A673 (cell line): Measurements from ENCODE around the gene GOT2. TPM values are rescaled to one million over a fixed set of nuclear protein-coding genes. Genes with fewer than 3 reads are reported as not detected.

ENCODE experiments used
- BruUV-seq: library from RNA; stranded (reverse); fragments of 400-500 nt; replicated peaks from 2 replicates; lab custom pipeline; 2021; lab: Mats Ljungman, UMichigan
- CTCF ChIA-PET: fragments of 300-600 bp; sonication (Branson Sonifier 250); formaldehyde crosslinking; loops from one replicate; lab custom pipeline; 2022; ENCODE audit warnings: antibody characterized with exemption; lab: Charles Lee
- POLR2A ChIA-PET: fragments of 300-600 bp; sonication (Branson Sonifier 250); formaldehyde crosslinking; loops from one replicate; lab custom pipeline; 2022; ENCODE audit warnings: antibody characterized with exemption; ENCODE audit not compliant: low non-redundant PET; lab: Charles Lee
- DNase-seq: peaks from one replicate; pipeline ENCODE4 v3.0.0-alpha.2; 2015; ENCODE audit warnings: low spot score
- H3K27ac ChIP-seq: fragments of 200-600 bp; sonication (generic); 2 replicates; pipeline ENCODE4 v1.5.1; 2016; ENCODE audit warnings: mixed run types, low read depth, mild to moderate bottlenecking, mixed read lengths, antibody characterized with exemption, low read length; ENCODE audit not compliant: poor library complexity, severe bottlenecking
- H3K27me3 ChIP-seq: fragments of 200-600 bp; sonication (generic); replicated peaks from 2 replicates; pipeline ENCODE4 v1.6.1; 2017; ENCODE audit warnings: mixed run types, low read depth, mild to moderate bottlenecking, mixed read lengths, antibody characterized with exemption, low read length; ENCODE audit not compliant: insufficient read depth, poor library complexity
- H3K36me3 ChIP-seq: fragments of 200-600 bp; sonication (generic); 2 replicates; pipeline ENCODE4 v1.6.1; 2016; ENCODE audit warnings: mixed run types, mild to moderate bottlenecking, mixed read lengths, antibody characterized with exemption, low read length; ENCODE audit not compliant: insufficient read depth, poor library complexity, severe bottlenecking
- H3K4me1 ChIP-seq: fragments of 200-600 bp; sonication (generic); 2 replicates; pipeline ENCODE4 v1.6.1; 2017; ENCODE audit warnings: mixed run types, mild to moderate bottlenecking, mixed read lengths, antibody characterized with exemption, low read length; ENCODE audit not compliant: insufficient read depth, poor library complexity, severe bottlenecking
- H3K4me3 ChIP-seq: fragments of 200-600 bp; sonication (generic); 2 replicates; pipeline ENCODE4 v1.5.1; 2016; ENCODE audit warnings: low read depth, mixed run types, mild to moderate bottlenecking, mixed read lengths, low read length; ENCODE audit not compliant: poor library complexity, severe bottlenecking
- H3K9me3 ChIP-seq: fragments of 200-600 bp; sonication (generic); 2 replicates; pipeline ENCODE4 v1.6.1; 2016; ENCODE audit warnings: mixed run types, low read depth, mild to moderate bottlenecking, mixed read lengths, antibody characterized with exemption, low read length; ENCODE audit not compliant: poor library complexity, severe bottlenecking
- EZH2 ChIP-seq: fragments of 200-600 bp; sonication (generic); IDR thresholded peaks from 2 replicates; pipeline ENCODE4 v1.6.1; 2017; ENCODE audit warnings: borderline replicate concordance, low read depth, mild to moderate bottlenecking, mixed read lengths, antibody characterized with exemption, low read length; ENCODE audit not compliant: poor library complexity, severe bottlenecking
- intact Hi-C: fragments of 100-400 bp; cut with micrococcal nuclease; formaldehyde crosslinking; loops from one replicate; pipeline ENCODE4 v1.10.0; 2022; ENCODE audit not compliant: unreplicated experiment
- total RNA-seq: library from RNA; stranded (reverse); gene quantifications from 2 replicates; pipeline ENCODE4 v1.2.3, GENCODE V29; 2021
- TF ChIP-seq, protein P1 (sequence below): fragments of 300-800, 200-600 bp; sonication (generic); conservative IDR thresholded peaks from 2 replicates; pipeline ENCODE4 v1.5.1; 2017; ENCODE audit warnings: low read depth, mild to moderate bottlenecking, antibody characterized with exemption, low read length, moderate library complexity, mixed read lengths

The GOT2 gene
- total RNA-seq, 1 experiment from 2014 or later = 115 TPM

DNA sequence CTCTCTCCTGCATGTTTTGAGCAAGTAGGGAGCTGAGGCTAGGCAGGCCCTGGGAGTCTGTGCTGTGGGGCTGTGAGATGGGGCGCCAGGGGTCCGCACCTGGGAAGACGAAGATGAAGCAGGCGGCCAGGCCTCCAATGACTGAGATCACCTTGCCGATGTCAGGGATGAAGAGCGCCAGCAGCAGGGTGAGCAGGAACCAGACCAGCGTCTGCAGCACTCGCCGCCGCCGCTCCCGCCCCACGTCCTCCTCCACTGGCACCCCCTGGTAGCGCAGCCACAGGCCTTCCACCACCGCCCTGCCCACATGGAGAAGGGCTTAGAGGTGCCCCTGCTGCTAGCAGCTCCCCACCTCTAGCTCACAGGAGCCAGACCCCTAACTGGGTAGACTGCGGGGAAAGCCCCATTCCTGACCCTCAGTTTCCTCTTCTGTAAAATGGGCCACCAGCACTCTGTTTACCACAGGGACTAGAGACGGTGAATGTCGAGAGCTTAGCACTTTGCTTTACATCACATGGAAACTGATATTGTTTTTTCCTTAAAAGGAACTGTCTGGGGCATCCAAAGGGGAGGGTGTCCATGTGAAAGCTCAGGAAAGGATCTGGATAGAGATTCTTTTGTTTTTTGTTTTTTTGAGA lies 63.1 kb downstream of the GOT2 start:
- CTCF ChIA-PET = no interaction called here

DNA sequence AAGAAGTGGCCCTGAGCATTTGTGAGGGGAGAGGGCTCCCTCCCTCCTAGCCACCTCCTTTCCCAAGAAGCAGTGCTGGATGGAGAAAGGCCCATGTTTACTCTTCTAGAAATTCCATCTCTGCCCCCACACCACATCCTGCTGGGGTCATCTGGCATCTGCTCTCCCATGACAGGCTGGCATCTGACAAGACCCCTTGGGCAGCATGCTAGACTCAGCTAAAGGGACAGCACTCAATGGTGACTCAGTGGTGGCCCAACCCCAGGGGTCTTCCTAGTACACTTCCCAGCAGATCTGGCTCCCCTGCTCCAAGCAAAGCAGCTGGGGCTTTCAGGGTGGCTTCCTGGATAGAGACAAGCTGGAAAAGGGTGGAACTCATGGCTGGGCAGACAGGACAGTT lies 63.9 kb downstream of the GOT2 start:
- TF ChIP-seq, protein P1, sequence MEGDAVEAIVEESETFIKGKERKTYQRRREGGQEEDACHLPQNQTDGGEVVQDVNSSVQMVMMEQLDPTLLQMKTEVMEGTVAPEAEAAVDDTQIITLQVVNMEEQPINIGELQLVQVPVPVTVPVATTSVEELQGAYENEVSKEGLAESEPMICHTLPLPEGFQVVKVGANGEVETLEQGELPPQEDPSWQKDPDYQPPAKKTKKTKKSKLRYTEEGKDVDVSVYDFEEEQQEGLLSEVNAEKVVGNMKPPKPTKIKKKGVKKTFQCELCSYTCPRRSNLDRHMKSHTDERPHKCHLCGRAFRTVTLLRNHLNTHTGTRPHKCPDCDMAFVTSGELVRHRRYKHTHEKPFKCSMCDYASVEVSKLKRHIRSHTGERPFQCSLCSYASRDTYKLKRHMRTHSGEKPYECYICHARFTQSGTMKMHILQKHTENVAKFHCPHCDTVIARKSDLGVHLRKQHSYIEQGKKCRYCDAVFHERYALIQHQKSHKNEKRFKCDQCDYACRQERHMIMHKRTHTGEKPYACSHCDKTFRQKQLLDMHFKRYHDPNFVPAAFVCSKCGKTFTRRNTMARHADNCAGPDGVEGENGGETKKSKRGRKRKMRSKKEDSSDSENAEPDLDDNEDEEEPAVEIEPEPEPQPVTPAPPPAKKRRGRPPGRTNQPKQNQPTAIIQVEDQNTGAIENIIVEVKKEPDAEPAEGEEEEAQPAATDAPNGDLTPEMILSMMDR = no peak
- no peak for TF ChIP-seq EZH2
- Histone ChIP-seq H3K4me1 (no peaks in the 10 kb centered on the region), H3K27me3 (no peaks in the 10 kb centered on the region), H3K36me3 (no peaks in the 10 kb centered on the region), H3K9me3 (no peaks in the 10 kb centered on the region), H3K27ac (no peak overlapping the region), H3K4me3 (no peak overlapping the region)
- intact Hi-C loops = no loop called here
- ChIA-PET CTCF (no interaction called here), POLR2A (no interaction called here)
- BruUV-seq = no TSS peak
- no peak for DNase-seq

More for the DNA sequence above, 63.1 kb downstream of the GOT2 start:
- DNase-seq = no peak
- no peak overlapping the region for H3K4me3 ChIP-seq
- no TSS peak for BruUV-seq
- intact Hi-C loops = no loop called here
- H3K36me3 ChIP-seq = no peaks in the 10 kb centered on the region
- H3K9me3 ChIP-seq = no peaks in the 10 kb centered on the region
- no peaks in the 10 kb centered on the region for H3K27me3 ChIP-seq
- POLR2A ChIA-PET = no interaction called here
- H3K27ac ChIP-seq = no peak overlapping the region
- H3K4me1 ChIP-seq = no peaks in the 10 kb centered on the region
- TF ChIP-seq EZH2 = no peak
- TF ChIP-seq, protein P1 = no peak

DNA sequence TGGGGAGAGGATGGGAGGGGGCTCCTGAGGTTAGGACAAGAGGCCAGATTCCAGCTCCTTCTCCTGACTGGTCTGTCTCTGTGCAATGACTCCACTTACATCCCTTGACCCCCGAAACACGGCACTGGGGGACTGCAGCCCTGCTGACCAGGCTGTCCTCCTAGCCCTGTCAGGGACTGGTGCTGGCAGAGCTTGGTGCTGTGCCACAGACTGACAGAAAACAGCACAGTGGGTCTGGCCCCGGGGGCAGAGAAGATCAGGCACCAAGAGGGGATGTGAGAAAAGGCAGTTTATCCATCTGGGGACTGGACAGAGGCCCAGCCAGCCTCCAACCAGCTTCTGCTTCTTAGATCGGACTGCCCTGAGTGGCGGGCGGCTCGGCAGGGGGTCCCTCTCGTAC lies 68.9 kb downstream of the GOT2 start:
- TF ChIP-seq, protein P1 = no peak
- TF ChIP-seq EZH2 = no peak
- intact Hi-C loops = no loop called here
- DNase-seq = no peak
- Histone ChIP-seq H3K27me3 (no peaks in the 10 kb centered on the region), H3K27ac (no peak overlapping the region), H3K36me3 (no peaks in the 10 kb centered on the region), H3K9me3 (no peaks in the 10 kb centered on the region), H3K4me1 (no peaks in the 10 kb centered on the region), H3K4me3 (no peak overlapping the region)
- ChIA-PET POLR2A (no interaction called here), CTCF (no interaction called here)
- BruUV-seq = no TSS peak
